Chondrocyte (in vitro differentiated cells): ENCODE results near the gene SLC22A4. TPM values are rescaled to one million over a fixed set of nuclear protein-coding genes. Genes with fewer than 3 reads are reported as not detected.
A peak's percentile ranks its signal among the peaks of the same experiment; 100 is the strongest.

Experiments
- DNase-seq: peaks from one replicate; pipeline ENCODE4 v3.0.0; 2021; ENCODE audit warnings: mixed read lengths, low spot score
- H3K27ac Mint-ChIP-seq: one replicate; pipeline ENCODE4 v1.8.0; 2021; ENCODE audit warnings: mild to moderate bottlenecking, moderate library complexity, mixed read lengths; ENCODE audit not compliant: unreplicated experiment
- H3K27me3 Mint-ChIP-seq: 2 replicates; pipeline ENCODE4 v1.8.0; 2021; ENCODE audit warnings: low read depth, mixed read lengths
- H3K36me3 Mint-ChIP-seq: 2 replicates; pipeline ENCODE4 v1.8.0; 2021; ENCODE audit warnings: low read depth, mixed read lengths
- H3K4me1 Mint-ChIP-seq: 2 replicates; pipeline ENCODE4 v1.8.0; 2021; ENCODE audit warnings: low read depth, mild to moderate bottlenecking, mixed read lengths
- H3K4me3 Mint-ChIP-seq: one replicate; pipeline ENCODE4 v1.8.0; 2021; ENCODE audit warnings: mild to moderate bottlenecking, moderate library complexity, mixed read lengths; ENCODE audit not compliant: unreplicated experiment
- H3K9me3 Mint-ChIP-seq: 2 replicates; pipeline ENCODE4 v1.8.0; 2021; ENCODE audit warnings: low read depth, mixed read lengths
- CTCF ChIP-seq: fragments of 200-600 bp; sonication (generic); IDR thresholded peaks from 2 replicates; pipeline ENCODE4 v1.5.0; 2021; ENCODE audit warnings: antibody characterized with exemption, mild to moderate bottlenecking, moderate library complexity
- total RNA-seq: library from RNA; stranded (reverse); gene quantifications from 3 replicates; pipeline ENCODE4 v1.2.1, GENCODE V29; 2021

The SLC22A4 gene
- total RNA-seq, 1 donor from 2014 or later = 4.2 TPM

GRCh38 chr5:132260714-132261551, 33.3 kb upstream of the SLC22A4 start:
- peak overlapping the region; percentile 81 for H3K4me3 Mint-ChIP-seq
- H3K36me3 Mint-ChIP-seq = peaks cover 16% of the 10 kb centered on the region
- no peak for TF ChIP-seq CTCF
- DNase-seq = peak; percentile 42
- no peaks in the 10 kb centered on the region for H3K27me3 Mint-ChIP-seq
- H3K4me1 Mint-ChIP-seq = peaks cover 69% of the 10 kb centered on the region
- H3K9me3 Mint-ChIP-seq = no peaks in the 10 kb centered on the region
- peak overlapping the region; percentile 91 for H3K27ac Mint-ChIP-seq

GRCh38 chr5:132261881-132262845, 32.0 kb upstream of the SLC22A4 start:
- Mint-ChIP-seq H3K4me3 (no peak overlapping the region), H3K36me3 (peaks cover 20% of the 10 kb centered on the region), H3K27me3 (no peaks in the 10 kb centered on the region), H3K9me3 (no peaks in the 10 kb centered on the region), H3K27ac (peak overlapping the region; percentile 43), H3K4me1 (peaks cover 75% of the 10 kb centered on the region)
- TF ChIP-seq CTCF = no peak
- peak; percentile 74 for DNase-seq

- Mint-ChIP-seq H3K4me1 (peaks cover 73% of the 10 kb centered on the region), H3K4me3 (no peak overlapping the region), H3K36me3 (peaks cover 26% of the 10 kb centered on the region), H3K9me3 (no peaks in the 10 kb centered on the region), H3K27me3 (no peaks in the 10 kb centered on the region), H3K27ac (no peak overlapping the region)
- no peak for DNase-seq
- TF ChIP-seq CTCF = no peak
Observed at GRCh38 chr5:132262882-132263547, 31.2 kb upstream of the SLC22A4 start.

- no peak for DNase-seq
- no peak overlapping the region for H3K4me3 Mint-ChIP-seq
- no peaks in the 10 kb centered on the region for H3K9me3 Mint-ChIP-seq
- TF ChIP-seq CTCF = no peak
- H3K27ac Mint-ChIP-seq = peak overlapping the region; percentile 95
- peaks cover 26% of the 10 kb centered on the region for H3K36me3 Mint-ChIP-seq
- peaks cover 68% of the 10 kb centered on the region for H3K4me1 Mint-ChIP-seq
- no peaks in the 10 kb centered on the region for H3K27me3 Mint-ChIP-seq
Observed at GRCh38 chr5:132263548-132264261, 30.5 kb upstream of the SLC22A4 start.
